HepG2 (cell line): Measurements from ENCODE around the gene OTUD7B. TPM values are rescaled to one million over a fixed set of nuclear protein-coding genes. Genes with fewer than 3 reads are reported as not detected.
A peak's percentile ranks its signal among the peaks of the same experiment; 100 is the strongest.

Experiments used
- DPF2 ChIP-seq: sonication (generic); formaldehyde crosslinking; IDR thresholded peaks from 2 replicates; pipeline ENCODE4 v1.4.0; 2020; ENCODE audit warnings: mild to moderate bottlenecking, low read depth, missing genetic modification reagents, borderline replicate concordance
- HIVEP1 ChIP-seq: sonication (generic); formaldehyde crosslinking; IDR thresholded peaks from 2 replicates; pipeline ENCODE4 v1.4.0; 2020; ENCODE audit warnings: mild to moderate bottlenecking, missing genetic modification reagents
- MAFK ChIP-seq, 2 experiments: IDR thresholded peaks in 1 of 2; conservative IDR thresholded peaks in 1 of 2; 2 replicates each; pipeline ENCODE4 v1.6.1; 2011; ENCODE audit warnings: improper control_type of control experiment in 2 of 2, low read length in 2 of 2
- TP53 ChIP-seq: sonication (generic); formaldehyde crosslinking; conservative IDR thresholded peaks from 2 replicates; pipeline ENCODE4 v1.4.0; 2020; ENCODE audit warnings: missing genetic modification reagents
- WIZ ChIP-seq: sonication (generic); formaldehyde crosslinking; IDR thresholded peaks from 2 replicates; pipeline ENCODE4 v1.5.1; 2020; ENCODE audit warnings: mild to moderate bottlenecking, missing genetic modification reagents
- ZBTB8A ChIP-seq: sonication (generic); formaldehyde crosslinking; IDR thresholded peaks from 2 replicates; pipeline ENCODE4 v1.4.0; 2020; ENCODE audit warnings: mild to moderate bottlenecking, low read depth, missing genetic modification reagents, borderline replicate concordance
- ZKSCAN5 ChIP-seq: sonication (generic); formaldehyde crosslinking; IDR thresholded peaks from 2 replicates; pipeline ENCODE4 v1.5.1; 2020; ENCODE audit warnings: mild to moderate bottlenecking, missing genetic modification reagents
- ZNF225 ChIP-seq: sonication (generic); formaldehyde crosslinking; IDR thresholded peaks from 2 replicates; pipeline ENCODE4 v1.4.0; 2020; ENCODE audit warnings: mild to moderate bottlenecking, missing genetic modification reagents
- ZNF317 ChIP-seq: sonication (generic); formaldehyde crosslinking; IDR thresholded peaks from 2 replicates; pipeline ENCODE4 v1.5.0; 2020; ENCODE audit warnings: mild to moderate bottlenecking, missing genetic modification reagents
- ZNF343 ChIP-seq: sonication (generic); formaldehyde crosslinking; IDR thresholded peaks from 2 replicates; pipeline ENCODE4 v1.4.0; 2020; ENCODE audit warnings: mild to moderate bottlenecking, missing genetic modification reagents
- ZNF709 ChIP-seq: sonication (generic); formaldehyde crosslinking; IDR thresholded peaks from 2 replicates; pipeline ENCODE4 v1.5.0; 2020; ENCODE audit warnings: mild to moderate bottlenecking, missing genetic modification reagents
- ZNF773 ChIP-seq: sonication (generic); formaldehyde crosslinking; IDR thresholded peaks from 2 replicates; pipeline ENCODE4 v1.4.0; 2020; ENCODE audit warnings: missing genetic modification reagents, borderline replicate concordance
- ZSCAN25 ChIP-seq: sonication (generic); formaldehyde crosslinking; IDR thresholded peaks from 2 replicates; pipeline ENCODE4 v1.8.0; 2022; ENCODE audit warnings: mild to moderate bottlenecking, missing genetic modification reagents
- polyA plus RNA-seq, 8 experiments: library from polyadenylated mRNA; depleted of rRNA in 3 of 8; stranded (reverse) in 7 of 8; unstranded in 1 of 8; fragments of >200 nt; fragmentation: Illumina TruSeq in 4 of 8; extraction: Trizol in 4 of 8; gene quantifications; 2 replicates each; pipeline versions ENCODE4 v1.2.1 to v1.2.3, GENCODE V29; 2011 to 2016; ENCODE audit warnings: low read depth in 4 of 8, missing spikeins in 1 of 8, mixed read lengths in 1 of 8; ENCODE audit not compliant: insufficient read depth in 1 of 8
- total RNA-seq, 5 experiments: library from RNA; depleted of rRNA; stranded (reverse); fragments of >200 nt; fragmentation: Illumina TruSeq; extraction: Trizol; gene quantifications; 2 replicates each; pipeline ENCODE4 v1.2.3, GENCODE V29; 2016; ENCODE audit warnings: low read depth in 1 of 5
- TF ChIP-seq, protein P1 (sequence below): sonication (generic); formaldehyde crosslinking; IDR thresholded peaks from 2 replicates; pipeline ENCODE4 v1.5.0; 2020; ENCODE audit warnings: missing genetic modification reagents, mild to moderate bottlenecking, borderline replicate concordance
- TF ChIP-seq, protein P2 (sequence below): sonication (generic); formaldehyde crosslinking; IDR thresholded peaks from 2 replicates; pipeline ENCODE4 v1.4.0; 2020; ENCODE audit warnings: missing genetic modification reagents
- TF ChIP-seq, protein P3 (sequence below): IDR thresholded peaks from 2 replicates; pipeline ENCODE4 v1.6.1; 2016; ENCODE audit warnings: low read depth
- TF ChIP-seq, protein P4 (sequence below): sonication (generic); formaldehyde crosslinking; IDR thresholded peaks from 2 replicates; pipeline ENCODE4 v1.8.1; 2023; ENCODE audit warnings: mild to moderate bottlenecking, missing genetic modification reagents, borderline replicate concordance
- TF ChIP-seq, protein P5 (sequence below): sonication (generic); formaldehyde crosslinking; IDR thresholded peaks from 2 replicates; pipeline ENCODE4 v1.8.1; 2023; ENCODE audit warnings: missing genetic modification reagents, mild to moderate bottlenecking, borderline replicate concordance
- TF ChIP-seq, protein P6 (sequence below): sonication (generic); formaldehyde crosslinking; IDR thresholded peaks from 2 replicates; pipeline ENCODE4 v1.5.0; 2020; ENCODE audit warnings: missing genetic modification reagents
- TF ChIP-seq, protein P7 (sequence below): sonication (generic); formaldehyde crosslinking; IDR thresholded peaks from 2 replicates; pipeline ENCODE4 v1.5.0; 2020; ENCODE audit warnings: missing genetic modification reagents
- TF ChIP-seq, protein P8 (sequence below): sonication (generic); formaldehyde crosslinking; IDR thresholded peaks from 2 replicates; pipeline ENCODE4 v1.4.0; 2020; ENCODE audit warnings: missing genetic modification reagents

OTUD7B gene
- total and polyA plus RNA-seq, 2 of the 13 experiments (the other 11 are each of a cell fraction or from before 2014, with no cell fraction given) = 5.1 to 11.2 TPM

DNA sequence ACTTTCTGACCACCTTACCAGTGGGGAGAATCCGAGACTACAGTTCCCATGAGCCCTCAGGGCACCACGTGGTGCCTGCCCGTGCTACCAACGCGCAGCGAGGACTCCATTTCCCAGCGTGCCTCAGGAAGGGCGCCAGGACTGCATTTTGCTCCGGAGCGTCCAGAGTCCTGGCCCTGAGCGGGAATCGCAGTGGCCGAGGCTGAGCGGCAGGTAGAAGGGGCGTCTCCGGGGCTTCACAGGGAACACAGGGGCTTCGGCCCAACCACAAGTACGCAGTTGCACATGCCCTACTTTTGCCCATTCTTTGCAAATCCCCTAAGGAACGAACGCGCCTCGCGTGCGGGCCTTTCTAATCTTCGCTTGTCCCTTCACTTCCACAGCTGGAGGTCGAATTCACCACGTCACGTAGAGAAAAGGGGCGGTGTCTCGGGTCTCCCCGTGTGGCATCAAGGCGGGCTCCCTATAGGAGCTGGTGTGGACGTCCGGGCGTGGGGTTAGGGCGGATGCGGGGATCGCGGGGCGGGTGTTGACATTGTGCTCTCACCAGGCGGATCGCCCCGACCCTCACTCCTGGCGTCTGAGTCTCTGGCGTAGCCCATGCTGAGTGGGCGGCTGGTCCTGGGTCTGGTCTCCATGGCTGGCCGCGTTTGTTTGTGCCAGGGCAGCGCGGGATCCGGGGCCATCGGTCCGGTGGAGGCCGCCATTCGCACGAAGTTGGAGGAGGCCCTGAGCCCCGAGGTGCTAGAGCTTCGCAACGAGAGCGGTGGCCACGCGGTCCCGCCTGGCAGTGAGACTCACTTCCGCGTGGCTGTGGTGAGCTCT lies 110.9 kb downstream of the OTUD7B start, which contains the start of gene BOLA1 (continued):
- TF ChIP-seq, protein P1, sequence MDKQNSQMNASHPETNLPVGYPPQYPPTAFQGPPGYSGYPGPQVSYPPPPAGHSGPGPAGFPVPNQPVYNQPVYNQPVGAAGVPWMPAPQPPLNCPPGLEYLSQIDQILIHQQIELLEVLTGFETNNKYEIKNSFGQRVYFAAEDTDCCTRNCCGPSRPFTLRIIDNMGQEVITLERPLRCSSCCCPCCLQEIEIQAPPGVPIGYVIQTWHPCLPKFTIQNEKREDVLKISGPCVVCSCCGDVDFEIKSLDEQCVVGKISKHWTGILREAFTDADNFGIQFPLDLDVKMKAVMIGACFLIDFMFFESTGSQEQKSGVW (CRISPR knock-in tag) = no peak
- TF ChIP-seq, protein P2, sequence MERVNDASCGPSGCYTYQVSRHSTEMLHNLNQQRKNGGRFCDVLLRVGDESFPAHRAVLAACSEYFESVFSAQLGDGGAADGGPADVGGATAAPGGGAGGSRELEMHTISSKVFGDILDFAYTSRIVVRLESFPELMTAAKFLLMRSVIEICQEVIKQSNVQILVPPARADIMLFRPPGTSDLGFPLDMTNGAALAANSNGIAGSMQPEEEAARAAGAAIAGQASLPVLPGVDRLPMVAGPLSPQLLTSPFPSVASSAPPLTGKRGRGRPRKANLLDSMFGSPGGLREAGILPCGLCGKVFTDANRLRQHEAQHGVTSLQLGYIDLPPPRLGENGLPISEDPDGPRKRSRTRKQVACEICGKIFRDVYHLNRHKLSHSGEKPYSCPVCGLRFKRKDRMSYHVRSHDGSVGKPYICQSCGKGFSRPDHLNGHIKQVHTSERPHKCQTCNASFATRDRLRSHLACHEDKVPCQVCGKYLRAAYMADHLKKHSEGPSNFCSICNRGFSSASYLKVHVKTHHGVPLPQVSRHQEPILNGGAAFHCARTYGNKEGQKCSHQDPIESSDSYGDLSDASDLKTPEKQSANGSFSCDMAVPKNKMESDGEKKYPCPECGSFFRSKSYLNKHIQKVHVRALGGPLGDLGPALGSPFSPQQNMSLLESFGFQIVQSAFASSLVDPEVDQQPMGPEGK (CRISPR knock-in tag) = no peak
- TF ChIP-seq, protein P3, sequence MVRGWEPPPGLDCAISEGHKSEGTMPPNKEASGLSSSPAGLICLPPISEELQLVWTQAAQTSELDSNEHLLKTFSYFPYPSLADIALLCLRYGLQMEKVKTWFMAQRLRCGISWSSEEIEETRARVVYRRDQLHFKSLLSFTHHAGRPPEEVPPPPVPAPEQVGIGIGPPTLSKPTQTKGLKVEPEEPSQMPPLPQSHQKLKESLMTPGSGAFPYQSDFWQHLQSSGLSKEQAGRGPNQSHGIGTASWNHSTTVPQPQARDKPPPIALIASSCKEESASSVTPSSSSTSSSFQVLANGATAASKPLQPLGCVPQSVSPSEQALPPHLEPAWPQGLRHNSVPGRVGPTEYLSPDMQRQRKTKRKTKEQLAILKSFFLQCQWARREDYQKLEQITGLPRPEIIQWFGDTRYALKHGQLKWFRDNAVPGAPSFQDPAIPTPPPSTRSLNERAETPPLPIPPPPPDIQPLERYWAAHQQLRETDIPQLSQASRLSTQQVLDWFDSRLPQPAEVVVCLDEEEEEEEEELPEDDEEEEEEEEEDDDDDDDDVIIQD = no peak
- no peak for TF ChIP-seq ZNF773 (CRISPR knock-in tag)
- TF ChIP-seq ZKSCAN5 (CRISPR knock-in tag) = no peak
- TF ChIP-seq, protein P4, sequence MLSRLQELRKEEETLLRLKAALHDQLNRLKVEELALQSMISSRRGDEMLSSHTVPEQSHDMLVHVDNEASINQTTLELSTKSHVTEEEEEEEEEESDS (CRISPR knock-in tag) = no peak
- no peak for TF ChIP-seq MAFK (conservative IDR thresholded peaks at IDR 0.05 in 1 of 2, IDR thresholded peaks at IDR 0.05 in 1 of 2; ENCODE audit: low read length in 2 of 2)
- no peak for TF ChIP-seq ZSCAN25 (CRISPR knock-in tag)
- TF ChIP-seq TP53 (CRISPR knock-in tag) = no peak
- no peak for TF ChIP-seq HIVEP1 (CRISPR knock-in tag)
- TF ChIP-seq, protein P5, sequence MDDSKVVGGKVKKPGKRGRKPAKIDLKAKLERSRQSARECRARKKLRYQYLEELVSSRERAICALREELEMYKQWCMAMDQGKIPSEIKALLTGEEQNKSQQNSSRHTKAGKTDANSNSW (CRISPR knock-in tag) = no peak
- TF ChIP-seq, protein P6, sequence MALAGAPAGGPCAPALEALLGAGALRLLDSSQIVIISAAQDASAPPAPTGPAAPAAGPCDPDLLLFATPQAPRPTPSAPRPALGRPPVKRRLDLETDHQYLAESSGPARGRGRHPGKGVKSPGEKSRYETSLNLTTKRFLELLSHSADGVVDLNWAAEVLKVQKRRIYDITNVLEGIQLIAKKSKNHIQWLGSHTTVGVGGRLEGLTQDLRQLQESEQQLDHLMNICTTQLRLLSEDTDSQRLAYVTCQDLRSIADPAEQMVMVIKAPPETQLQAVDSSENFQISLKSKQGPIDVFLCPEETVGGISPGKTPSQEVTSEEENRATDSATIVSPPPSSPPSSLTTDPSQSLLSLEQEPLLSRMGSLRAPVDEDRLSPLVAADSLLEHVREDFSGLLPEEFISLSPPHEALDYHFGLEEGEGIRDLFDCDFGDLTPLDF (CRISPR knock-in tag) = peak; percentile 91
- TF ChIP-seq, protein P7, sequence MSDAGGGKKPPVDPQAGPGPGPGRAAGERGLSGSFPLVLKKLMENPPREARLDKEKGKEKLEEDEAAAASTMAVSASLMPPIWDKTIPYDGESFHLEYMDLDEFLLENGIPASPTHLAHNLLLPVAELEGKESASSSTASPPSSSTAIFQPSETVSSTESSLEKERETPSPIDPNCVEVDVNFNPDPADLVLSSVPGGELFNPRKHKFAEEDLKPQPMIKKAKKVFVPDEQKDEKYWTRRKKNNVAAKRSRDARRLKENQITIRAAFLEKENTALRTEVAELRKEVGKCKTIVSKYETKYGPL = no peak
- no peak for TF ChIP-seq ZNF317 (CRISPR knock-in tag)
- TF ChIP-seq ZBTB8A (CRISPR knock-in tag) = no peak
- no peak for TF ChIP-seq ZNF343
- no peak for TF ChIP-seq WIZ (CRISPR knock-in tag)
- no peak for TF ChIP-seq DPF2
- TF ChIP-seq, protein P8, sequence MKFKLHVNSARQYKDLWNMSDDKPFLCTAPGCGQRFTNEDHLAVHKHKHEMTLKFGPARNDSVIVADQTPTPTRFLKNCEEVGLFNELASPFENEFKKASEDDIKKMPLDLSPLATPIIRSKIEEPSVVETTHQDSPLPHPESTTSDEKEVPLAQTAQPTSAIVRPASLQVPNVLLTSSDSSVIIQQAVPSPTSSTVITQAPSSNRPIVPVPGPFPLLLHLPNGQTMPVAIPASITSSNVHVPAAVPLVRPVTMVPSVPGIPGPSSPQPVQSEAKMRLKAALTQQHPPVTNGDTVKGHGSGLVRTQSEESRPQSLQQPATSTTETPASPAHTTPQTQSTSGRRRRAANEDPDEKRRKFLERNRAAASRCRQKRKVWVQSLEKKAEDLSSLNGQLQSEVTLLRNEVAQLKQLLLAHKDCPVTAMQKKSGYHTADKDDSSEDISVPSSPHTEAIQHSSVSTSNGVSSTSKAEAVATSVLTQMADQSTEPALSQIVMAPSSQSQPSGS (CRISPR knock-in tag) = peak; percentile 75
- TF ChIP-seq ZNF709 (CRISPR knock-in tag) = no peak
- TF ChIP-seq ZNF225 = no peak
